ENCODE measurements around the gene GTF2B. TPM values are rescaled to one million over a fixed set of nuclear protein-coding genes. Genes with fewer than 3 reads are reported as not detected.
"Not testable (repeated sequence)": the region's sequence is repeated elsewhere in the genome, so short reads cannot be mapped to it uniquely, and the experiment has no call there.

The GTF2B gene
- total RNA-seq, 2 donors from 2014 or later, result 38.8 to 39.3 TPM

DNA sequence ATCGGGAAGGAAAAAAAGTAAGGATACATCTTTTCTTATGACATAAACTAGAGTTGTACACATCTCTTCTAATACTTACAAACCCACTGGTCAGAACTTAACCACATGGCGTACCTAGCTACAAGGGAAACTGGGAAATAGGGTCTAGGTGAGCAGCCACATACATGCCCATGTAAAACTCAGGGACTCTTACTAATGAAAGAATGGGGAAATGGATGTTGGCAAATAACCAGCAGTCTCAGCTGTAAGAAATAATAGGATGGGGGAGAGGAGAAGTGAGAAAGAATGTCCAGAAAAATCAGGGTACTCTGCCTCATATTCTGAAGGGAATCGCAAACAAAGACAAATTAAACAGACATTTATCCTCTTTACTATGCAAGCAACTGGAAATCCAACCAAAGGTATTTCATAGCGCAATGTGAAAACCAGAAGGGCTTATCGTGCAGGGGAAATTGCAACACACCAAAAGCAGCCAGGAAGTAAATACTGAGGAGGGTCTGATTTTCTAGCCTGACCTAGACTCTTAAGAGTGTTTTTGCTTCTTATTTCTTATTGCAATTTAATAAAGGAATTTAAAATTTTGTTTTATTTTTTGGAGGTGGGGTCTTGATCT lies 17.5 kb downstream of the GTF2B start:
- Mint-ChIP-seq H3K4me1 (peaks cover 25% of the 10 kb centered on the region), H3K27me3 (no peaks in the 10 kb centered on the region), H3K9me3 (no peaks in the 10 kb centered on the region), H3K27ac (no peak overlapping the region), H3K4me3 (no peak overlapping the region), H3K36me3 (ENCODE audit: low read depth) (peaks cover 57% of the 10 kb centered on the region)
- ATAC-seq (replicated peaks), result no peak

GRCh38 chr1:88869644-88870043 lies 21.7 kb downstream of the GTF2B start:
- ATAC-seq (replicated peaks); H3K9me3 Mint-ChIP-seq; H3K4me3 Mint-ChIP-seq; H3K27me3 Mint-ChIP-seq; H3K27ac Mint-ChIP-seq: not testable (repeated sequence)
- Mint-ChIP-seq H3K4me1 (peaks cover 28% of the 10 kb centered on the region), H3K36me3 (ENCODE audit: low read depth) (peaks cover 41% of the 10 kb centered on the region)

- Mint-ChIP-seq H3K4me3 (peak overlapping the region; percentile 53), H3K27me3 (no peaks in the 10 kb centered on the region), H3K36me3 (ENCODE audit: low read depth) (peaks cover 50% of the 10 kb centered on the region), H3K9me3 (no peaks in the 10 kb centered on the region), H3K4me1 (peaks cover 22% of the 10 kb centered on the region), H3K27ac (peak overlapping the region; percentile 22)
- ATAC-seq (replicated peaks), result peak; percentile 78
Measured at GRCh38 chr1:88867743-88868521, 23.4 kb downstream of the GTF2B start.

DNA sequence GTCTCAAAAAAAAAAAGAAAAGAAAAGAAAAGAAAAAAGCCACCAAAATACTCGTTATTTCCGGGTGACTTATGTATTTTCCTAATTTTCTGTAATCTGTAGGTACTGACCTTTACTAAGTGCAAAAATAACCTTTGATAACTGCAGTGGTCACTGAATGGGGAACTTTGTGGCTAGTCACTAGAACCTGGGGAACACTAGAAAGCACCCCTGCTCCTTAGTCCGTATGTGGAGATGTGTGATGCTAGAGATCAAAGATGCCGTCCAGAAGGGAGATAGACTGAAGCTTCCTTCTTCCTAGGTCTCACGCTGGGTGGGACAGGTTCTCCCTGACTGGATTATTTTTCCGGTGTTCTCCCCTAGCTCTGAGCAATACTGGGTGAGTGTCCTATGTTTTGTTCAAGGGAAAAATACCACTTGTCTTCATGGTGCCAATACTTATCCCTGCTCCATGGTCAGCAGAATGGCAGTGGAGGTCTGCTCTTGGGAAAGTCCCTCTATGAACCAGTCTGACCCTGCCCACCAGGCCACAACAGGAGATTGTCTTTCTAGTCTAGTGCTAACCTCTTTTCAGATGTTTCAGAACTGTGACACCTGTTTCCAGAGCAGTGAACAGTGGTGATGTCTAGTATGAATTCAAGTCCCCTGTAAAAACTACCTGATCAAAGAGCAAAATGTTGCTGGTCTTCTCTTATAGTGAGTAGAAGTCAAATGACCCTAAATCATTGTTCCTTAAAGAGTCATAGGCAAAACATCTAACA lies 39.9 kb downstream of the GTF2B start:
- H3K27me3 Mint-ChIP-seq, result no peaks in the 10 kb centered on the region
- H3K36me3 Mint-ChIP-seq (ENCODE audit: low read depth), result peaks cover 64% of the 10 kb centered on the region
- H3K4me1 Mint-ChIP-seq, result peaks cover 5% of the 10 kb centered on the region
- ATAC-seq (replicated peaks), result no peak
- H3K9me3 Mint-ChIP-seq, result no peaks in the 10 kb centered on the region
- H3K4me3 Mint-ChIP-seq, result no peak overlapping the region
- H3K27ac Mint-ChIP-seq, result peak overlapping the region; percentile 66

DNA sequence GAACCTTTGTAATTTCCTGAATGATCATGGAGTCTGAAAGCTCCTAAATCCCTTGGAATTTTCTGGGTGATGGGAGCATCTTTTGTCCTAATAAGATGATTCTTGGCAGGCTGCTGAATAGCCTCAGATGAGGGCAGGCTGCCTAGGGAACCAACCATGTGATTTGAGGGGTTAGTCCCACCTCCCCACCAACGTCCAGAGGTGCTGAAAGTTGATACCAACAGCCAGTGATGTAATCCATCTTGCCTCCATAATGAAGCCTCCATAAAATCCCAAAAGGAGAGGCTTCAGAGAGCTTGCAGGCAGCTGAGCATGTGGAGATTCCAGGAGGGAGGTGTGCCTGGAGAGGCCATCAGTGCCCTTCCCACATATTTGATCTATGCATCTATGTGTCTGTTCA lies 43.7 kb downstream of the GTF2B start:
- ATAC-seq (replicated peaks), result no peak
- no peak overlapping the region for H3K4me3 Mint-ChIP-seq
- no peaks in the 10 kb centered on the region for H3K9me3 Mint-ChIP-seq
- no peaks in the 10 kb centered on the region for H3K4me1 Mint-ChIP-seq
- no peaks in the 10 kb centered on the region for H3K27me3 Mint-ChIP-seq
- peak overlapping the region; percentile 70 for H3K27ac Mint-ChIP-seq
- peaks cover 29% of the 10 kb centered on the region for H3K36me3 Mint-ChIP-seq (ENCODE audit: low read depth)

DNA sequence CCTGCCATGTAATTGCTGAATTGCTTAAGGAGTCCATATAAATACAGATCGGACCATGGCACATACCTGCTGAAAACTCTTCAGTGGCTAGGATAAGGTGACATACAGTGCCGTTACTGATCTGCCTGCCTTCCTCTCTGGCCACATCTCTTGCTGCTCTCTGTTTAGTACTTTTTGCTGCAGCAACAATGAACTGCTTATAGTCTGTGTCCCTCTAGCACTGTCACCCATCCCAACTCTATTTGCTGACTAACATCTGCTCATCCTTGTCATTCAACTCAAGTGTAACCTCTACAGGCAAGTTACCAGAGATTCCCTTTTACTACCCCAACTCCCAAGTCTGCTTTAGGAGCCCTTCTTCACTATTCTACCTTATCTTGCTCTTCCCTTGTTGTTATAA lies 65.6 kb downstream of the GTF2B start:
- peaks cover 60% of the 10 kb centered on the region for H3K36me3 Mint-ChIP-seq (ENCODE audit: low read depth)
- no peaks in the 10 kb centered on the region for H3K4me1 Mint-ChIP-seq
- H3K27me3 Mint-ChIP-seq, result no peaks in the 10 kb centered on the region

DNA sequence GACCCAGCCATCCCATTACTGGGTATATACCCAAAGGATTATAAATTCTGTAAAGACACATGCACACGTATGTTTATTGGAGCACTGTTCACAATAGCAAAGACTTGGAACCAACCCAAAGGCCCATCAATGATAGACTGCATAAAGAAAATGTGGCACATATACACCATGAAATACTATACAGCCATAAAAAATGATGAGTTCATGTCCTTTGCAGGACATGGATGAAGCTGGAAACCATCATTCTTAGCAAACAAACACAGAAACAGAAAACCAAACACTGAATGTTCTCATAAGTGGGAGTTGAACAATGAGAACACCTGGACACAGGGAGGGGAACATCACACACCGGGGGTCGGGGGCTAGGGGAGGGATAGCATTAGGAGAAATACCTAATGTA lies 71.7 kb downstream of the GTF2B start:
- peaks cover 61% of the 10 kb centered on the region for H3K36me3 Mint-ChIP-seq (ENCODE audit: low read depth)
- H3K4me3 Mint-ChIP-seq; H3K9me3 Mint-ChIP-seq; H3K27ac Mint-ChIP-seq; H3K27me3 Mint-ChIP-seq; ATAC-seq (replicated peaks); H3K4me1 Mint-ChIP-seq: not testable (repeated sequence)

More for the DNA sequence above, 65.6 kb downstream of the GTF2B start:
- no peaks in the 10 kb centered on the region for H3K9me3 Mint-ChIP-seq
- no peak overlapping the region for H3K4me3 Mint-ChIP-seq
- H3K27ac Mint-ChIP-seq, result no peak overlapping the region
- no peak for ATAC-seq (replicated peaks)

- Mint-ChIP-seq H3K9me3 (no peaks in the 10 kb centered on the region), H3K4me1 (peaks cover 4% of the 10 kb centered on the region), H3K27me3 (no peaks in the 10 kb centered on the region), H3K4me3 (no peak overlapping the region), H3K36me3 (ENCODE audit: low read depth) (peaks cover 69% of the 10 kb centered on the region), H3K27ac (no peak overlapping the region)
- ATAC-seq (replicated peaks), result no peak
Measured at GRCh38 chr1:88813471-88813870, 77.9 kb downstream of the GTF2B start.

DNA sequence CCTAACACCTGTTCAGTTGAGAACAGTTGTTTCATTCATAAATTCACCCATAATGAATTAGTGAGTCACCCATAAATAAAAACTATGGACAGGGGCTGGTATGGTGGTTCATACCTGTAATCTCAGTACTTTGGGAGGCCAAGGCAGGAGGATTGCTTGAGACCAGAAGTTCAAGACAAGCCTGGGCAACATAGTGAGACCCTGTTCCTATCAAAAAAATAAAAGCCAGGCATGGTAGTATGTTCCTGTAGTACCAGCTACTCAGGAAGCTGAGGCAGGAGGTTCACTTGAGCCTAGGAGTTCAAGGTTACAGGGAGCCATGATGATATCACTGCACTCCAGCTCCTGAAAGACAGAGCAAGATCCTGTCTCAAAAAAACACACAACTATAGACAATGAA lies 79.0 kb downstream of the GTF2B start:
- ATAC-seq (replicated peaks), result no peak
- H3K27ac Mint-ChIP-seq, result no peak overlapping the region

GRCh38 chr1:88803444-88803843 lies 87.9 kb downstream of the GTF2B start:
- no peak for ATAC-seq (replicated peaks)
- peaks cover 5% of the 10 kb centered on the region for H3K9me3 Mint-ChIP-seq
- no peak overlapping the region for H3K4me3 Mint-ChIP-seq
- peaks cover 9% of the 10 kb centered on the region for H3K4me1 Mint-ChIP-seq
- no peaks in the 10 kb centered on the region for H3K27me3 Mint-ChIP-seq
- H3K27ac Mint-ChIP-seq, result no peak overlapping the region
- H3K36me3 Mint-ChIP-seq (ENCODE audit: low read depth), result peaks cover 83% of the 10 kb centered on the region

More for the DNA sequence above, 79.0 kb downstream of the GTF2B start:
- no peaks in the 10 kb centered on the region for H3K9me3 Mint-ChIP-seq
- H3K4me1 Mint-ChIP-seq, result peaks cover 4% of the 10 kb centered on the region
- H3K4me3 Mint-ChIP-seq, result no peak overlapping the region
- no peaks in the 10 kb centered on the region for H3K27me3 Mint-ChIP-seq
- H3K36me3 Mint-ChIP-seq (ENCODE audit: low read depth), result peaks cover 61% of the 10 kb centered on the region

- Mint-ChIP-seq H3K9me3 (peaks cover 5% of the 10 kb centered on the region), H3K27ac (peak overlapping the region; percentile 32), H3K36me3 (ENCODE audit: low read depth) (peaks cover 86% of the 10 kb centered on the region), H3K4me3 (no peak overlapping the region), H3K27me3 (no peaks in the 10 kb centered on the region), H3K4me1 (peaks cover 9% of the 10 kb centered on the region)
- peak; percentile 37 for ATAC-seq (replicated peaks)
Measured at GRCh38 chr1:88802950-88803349, 88.4 kb downstream of the GTF2B start.

Other genes with a start within 250 kb of the GTF2B start
- gene PKN2, start 207.3 kb downstream of the GTF2B start, total RNA-seq, result 10 to 100 TPM; 23.7 to 24.1 TPM
- 10 to 100 TPM; 41.8 to 65.1 TPM for gene KYAT3, start 101.1 kb upstream of the GTF2B start, total RNA-seq
- gene RBMXL1, start 101.1 kb upstream of the GTF2B start, total RNA-seq, result 10 to 100 TPM; 25.5 to 27.4 TPM
- 1 to 10 TPM; 5.7 to 7.6 TPM for gene GBP3, start 131.3 kb upstream of the GTF2B start, total RNA-seq
- 10 to 100 TPM; 56.7 to 83.7 TPM for gene GBP1, start 173.6 kb upstream of the GTF2B start, total RNA-seq
- 100 to 1,000 TPM; 205 to 313 TPM for gene GBP2, start 234.5 kb upstream of the GTF2B start, total RNA-seq

Data from activated T-helper 17 cell treated with anti-CD3 and anti-CD28 coated beads, Interleukin-2, amount 50 U/mL, for 72 hours (primary cell).